Calu3 (cell line): Measurements from ENCODE around the gene MRTFA. TPM values are rescaled to one million over a fixed set of nuclear protein-coding genes. Genes with fewer than 3 reads are reported as not detected.
"Not testable (repeated sequence)": the region's sequence is repeated elsewhere in the genome, so short reads cannot be mapped to it uniquely, and the experiment has no call there.

Experiments used
- BruUV-seq: library from RNA; stranded (reverse); fragments of 400-500 nt; replicated peaks from 2 replicates; lab custom pipeline; 2021; lab: Mats Ljungman, UMichigan
- CTCF ChIA-PET: fragments of 300-600 bp; sonication (Branson Sonifier 250); formaldehyde crosslinking; loops from one replicate; lab custom pipeline; 2022; ENCODE audit warnings: antibody characterized with exemption; lab: Charles Lee
- DNase-seq: peaks from one replicate; pipeline ENCODE4 v3.0.0; 2022
- H3K27ac Mint-ChIP-seq: one replicate; pipeline ENCODE4 v1.8.0; 2022; ENCODE audit warnings: mixed read lengths; ENCODE audit not compliant: unreplicated experiment
- H3K27me3 Mint-ChIP-seq: one replicate; pipeline ENCODE4 v1.8.0; 2022; ENCODE audit warnings: mixed read lengths; ENCODE audit not compliant: unreplicated experiment
- H3K36me3 Mint-ChIP-seq: one replicate; pipeline ENCODE4 v1.8.0; 2022; ENCODE audit warnings: mild to moderate bottlenecking, moderate library complexity, mixed read lengths; ENCODE audit not compliant: insufficient read depth, unreplicated experiment
- H3K4me1 Mint-ChIP-seq: one replicate; pipeline ENCODE4 v1.8.0; 2022; ENCODE audit warnings: mild to moderate bottlenecking, low read depth, mixed read lengths; ENCODE audit not compliant: unreplicated experiment
- H3K4me3 Mint-ChIP-seq: one replicate; pipeline ENCODE4 v1.8.0; 2022; ENCODE audit warnings: mild to moderate bottlenecking, low read depth, moderate library complexity, mixed read lengths; ENCODE audit not compliant: unreplicated experiment
- H3K9me3 Mint-ChIP-seq: one replicate; pipeline ENCODE4 v1.8.0; 2022; ENCODE audit warnings: low read depth, mixed read lengths; ENCODE audit not compliant: unreplicated experiment
- CTCF ChIP-seq: fragments of 200-600 bp; IDR thresholded peaks from one replicate; pipeline ENCODE4 v1.8.0; 2022; ENCODE audit warnings: antibody characterized with exemption; ENCODE audit not compliant: unreplicated experiment
- intact Hi-C: fragments of 100-400 bp; cut with micrococcal nuclease; formaldehyde crosslinking; loops from one replicate; pipeline ENCODE4 v1.10.0; 2022; ENCODE audit not compliant: unreplicated experiment
- total RNA-seq: library from RNA; stranded (reverse); gene quantifications from 2 replicates; pipeline ENCODE4 v1.2.3, GENCODE V29; 2022

MRTFA gene
- total RNA-seq, 1 experiment from 2014 or later, result 54.1 TPM

GRCh38 chr22:40544758-40545157 lies 91.8 kb downstream of the MRTFA start:
- H3K4me3 Mint-ChIP-seq, result no peak overlapping the region
- H3K27me3 Mint-ChIP-seq, result no peaks in the 10 kb centered on the region
- no peaks in the 10 kb centered on the region for H3K9me3 Mint-ChIP-seq
- intact Hi-C loops, result no loop called here
- peaks cover 16% of the 10 kb centered on the region for H3K36me3 Mint-ChIP-seq
- CTCF ChIA-PET, result no interaction called here
- DNase-seq, result no peak
- H3K27ac Mint-ChIP-seq, result no peak overlapping the region
- no TSS peak for BruUV-seq
- no peaks in the 10 kb centered on the region for H3K4me1 Mint-ChIP-seq
- no peak for TF ChIP-seq CTCF

GRCh38 chr22:40542821-40543540 lies 93.5 kb downstream of the MRTFA start:
- peaks cover 8% of the 10 kb centered on the region for H3K36me3 Mint-ChIP-seq
- H3K27me3 Mint-ChIP-seq, result no peaks in the 10 kb centered on the region
- no peaks in the 10 kb centered on the region for H3K4me1 Mint-ChIP-seq
- DNase-seq, result no peak
- no peak overlapping the region for H3K4me3 Mint-ChIP-seq
- CTCF ChIA-PET, result interaction anchor here (0.6 kb wide), 1 partner anchor 12 kb away, joined by 3 read pairs; no protein-coding TSS in a partner anchor
- no peaks in the 10 kb centered on the region for H3K9me3 Mint-ChIP-seq
- BruUV-seq, result no TSS peak
- no peak overlapping the region for H3K27ac Mint-ChIP-seq
- no peak for TF ChIP-seq CTCF
- intact Hi-C loops, result no loop called here

GRCh38 chr22:40541300-40541699 lies 95.2 kb downstream of the MRTFA start:
- TF ChIP-seq CTCF, result no peak
- DNase-seq, result no peak
- H3K27ac Mint-ChIP-seq, result no peak overlapping the region
- no peaks in the 10 kb centered on the region for H3K4me1 Mint-ChIP-seq
- no TSS peak for BruUV-seq
- CTCF ChIA-PET, result interaction anchor here (0.5 to 0.6 kb wide), 2 partner anchors 13 to 998 kb away, joined by 3 read pairs; no protein-coding TSS in a partner anchor
- H3K9me3 Mint-ChIP-seq, result no peaks in the 10 kb centered on the region
- no peaks in the 10 kb centered on the region for H3K27me3 Mint-ChIP-seq
- intact Hi-C loops, result no loop called here
- H3K36me3 Mint-ChIP-seq, result peaks cover 6% of the 10 kb centered on the region
- no peak overlapping the region for H3K4me3 Mint-ChIP-seq

- Mint-ChIP-seq H3K4me1 (no peaks in the 10 kb centered on the region), H3K36me3 (no peaks in the 10 kb centered on the region), H3K27ac (no peak overlapping the region), H3K9me3 (no peaks in the 10 kb centered on the region), H3K4me3 (no peak overlapping the region), H3K27me3 (no peaks in the 10 kb centered on the region)
- no peak for DNase-seq
- no peak for TF ChIP-seq CTCF
- BruUV-seq, result no TSS peak
- intact Hi-C loops, result no loop called here
- CTCF ChIA-PET, result no interaction called here
These were observed 96.3 kb downstream of the MRTFA start for GRCh38 chr22:40540265-40540664.

GRCh38 chr22:40536149-40536548 lies 100.4 kb downstream of the MRTFA start:
- intact Hi-C loops, CTCF ChIA-PET, H3K9me3 Mint-ChIP-seq, H3K27ac Mint-ChIP-seq, H3K4me3 Mint-ChIP-seq, H3K36me3 Mint-ChIP-seq, DNase-seq, BruUV-seq, H3K27me3 Mint-ChIP-seq: not testable (repeated sequence)
- H3K4me1 Mint-ChIP-seq, result peaks cover 29% of the 10 kb centered on the region
